Measurements from ENCODE around the gene SIMC1. TPM values are rescaled to one million over a fixed set of nuclear protein-coding genes. Genes with fewer than 3 reads are reported as not detected.

SIMC1 gene
- total and polyA plus RNA-seq, 2 donors (not counting 1 experiment from before 2014, with no cell fraction given): 4.6 to 7.9 TPM

DNA sequence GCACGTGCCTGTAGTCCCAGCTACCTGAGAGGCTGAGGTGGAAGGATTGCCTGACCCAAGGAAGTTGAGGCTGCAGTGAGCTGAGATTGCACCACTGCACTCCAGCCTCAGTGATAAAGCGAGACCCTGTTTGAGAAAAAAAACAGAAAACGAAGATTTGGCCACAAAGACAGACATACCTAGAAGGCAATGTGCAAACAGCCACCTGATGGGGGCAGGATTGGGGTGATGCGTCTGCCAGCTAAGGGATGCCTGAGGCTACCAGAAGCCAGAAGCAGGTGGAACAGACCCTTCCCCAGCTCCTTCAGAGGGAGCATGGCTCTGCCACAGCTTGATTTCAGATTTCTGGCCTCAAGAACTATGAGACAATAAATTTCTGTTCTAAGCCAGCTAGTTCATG lies 153.3 kb downstream of the SIMC1 start:
- H3K27me3 ChIP-seq (ENCODE audit: control insufficient read depth, insufficient read depth, low read length): no peaks in the 10 kb centered on the region
- peaks cover 20% of the 10 kb centered on the region for H3K79me2 ChIP-seq (ENCODE audit: control insufficient read depth, insufficient read depth, low read length)
- no peak overlapping the region for H2AFZ ChIP-seq (ENCODE audit: low read length)
- no peaks in the 10 kb centered on the region for H3K9me3 ChIP-seq (ENCODE audit: control insufficient read depth, insufficient read depth, low read depth, low read length)
- no peak for DNase-seq (ENCODE audit: low read depth in 2 of 2)
- no peak overlapping the region for H3K27ac ChIP-seq (ENCODE audit: insufficient read depth, low read length)
- no peaks in the 10 kb centered on the region for H4K20me1 ChIP-seq (ENCODE audit: control insufficient read depth, extremely low read depth, insufficient read depth, low read length)
- no peak overlapping the region for H3K4me3 ChIP-seq (replicated peaks in 1 of 4; ENCODE audit: control extremely low read depth in 1 of 4, insufficient read depth in 1 of 4, low read depth in 3 of 4, low read length in 4 of 4)
- H3K36me3 ChIP-seq (ENCODE audit: control insufficient read depth, insufficient read depth, low read length): peaks cover 10% of the 10 kb centered on the region
- TF ChIP-seq, protein P1, sequence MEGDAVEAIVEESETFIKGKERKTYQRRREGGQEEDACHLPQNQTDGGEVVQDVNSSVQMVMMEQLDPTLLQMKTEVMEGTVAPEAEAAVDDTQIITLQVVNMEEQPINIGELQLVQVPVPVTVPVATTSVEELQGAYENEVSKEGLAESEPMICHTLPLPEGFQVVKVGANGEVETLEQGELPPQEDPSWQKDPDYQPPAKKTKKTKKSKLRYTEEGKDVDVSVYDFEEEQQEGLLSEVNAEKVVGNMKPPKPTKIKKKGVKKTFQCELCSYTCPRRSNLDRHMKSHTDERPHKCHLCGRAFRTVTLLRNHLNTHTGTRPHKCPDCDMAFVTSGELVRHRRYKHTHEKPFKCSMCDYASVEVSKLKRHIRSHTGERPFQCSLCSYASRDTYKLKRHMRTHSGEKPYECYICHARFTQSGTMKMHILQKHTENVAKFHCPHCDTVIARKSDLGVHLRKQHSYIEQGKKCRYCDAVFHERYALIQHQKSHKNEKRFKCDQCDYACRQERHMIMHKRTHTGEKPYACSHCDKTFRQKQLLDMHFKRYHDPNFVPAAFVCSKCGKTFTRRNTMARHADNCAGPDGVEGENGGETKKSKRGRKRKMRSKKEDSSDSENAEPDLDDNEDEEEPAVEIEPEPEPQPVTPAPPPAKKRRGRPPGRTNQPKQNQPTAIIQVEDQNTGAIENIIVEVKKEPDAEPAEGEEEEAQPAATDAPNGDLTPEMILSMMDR (conservative IDR thresholded peaks at IDR 0.05 in 1 of 2, IDR thresholded peaks at IDR 0.05 in 1 of 2; ENCODE audit: low read depth in 1 of 2, low read length in 2 of 2): no peak
- TF ChIP-seq EZH2 (IDR thresholded peaks at IDR 0.05; ENCODE audit: low read length, missing control alignments): no peak
- H3K4me2 ChIP-seq (ENCODE audit: extremely low read depth, insufficient read depth, low read length): no peak overlapping the region
- H3K9ac ChIP-seq (ENCODE audit: insufficient read depth, low read length): no peak overlapping the region
- H3K4me1 ChIP-seq (ENCODE audit: control insufficient read depth, extremely low read depth, insufficient read depth, low read length): peaks cover 13% of the 10 kb centered on the region

DNA sequence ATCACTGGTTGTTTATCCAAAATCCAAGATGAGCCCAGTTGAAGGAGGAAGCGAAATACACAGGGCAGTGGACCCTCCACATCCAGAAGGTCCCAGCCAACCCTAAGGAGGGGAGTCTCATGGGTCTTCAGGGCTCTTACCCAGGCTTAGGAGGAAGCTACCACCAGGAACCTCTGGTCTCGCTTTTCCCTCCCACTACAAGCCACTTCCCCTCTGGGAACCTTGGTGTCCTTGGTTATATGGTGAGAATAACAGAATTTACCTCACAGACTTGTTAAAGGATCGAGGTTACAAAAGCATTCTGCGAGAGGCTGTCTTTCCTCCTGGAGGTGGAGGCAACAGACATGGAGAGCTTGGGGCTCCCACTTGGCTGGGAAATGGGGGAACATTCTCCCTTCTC lies 153.8 kb downstream of the SIMC1 start:
- H3K36me3 ChIP-seq (ENCODE audit: control insufficient read depth, insufficient read depth, low read length): peaks cover 7% of the 10 kb centered on the region

DNA sequence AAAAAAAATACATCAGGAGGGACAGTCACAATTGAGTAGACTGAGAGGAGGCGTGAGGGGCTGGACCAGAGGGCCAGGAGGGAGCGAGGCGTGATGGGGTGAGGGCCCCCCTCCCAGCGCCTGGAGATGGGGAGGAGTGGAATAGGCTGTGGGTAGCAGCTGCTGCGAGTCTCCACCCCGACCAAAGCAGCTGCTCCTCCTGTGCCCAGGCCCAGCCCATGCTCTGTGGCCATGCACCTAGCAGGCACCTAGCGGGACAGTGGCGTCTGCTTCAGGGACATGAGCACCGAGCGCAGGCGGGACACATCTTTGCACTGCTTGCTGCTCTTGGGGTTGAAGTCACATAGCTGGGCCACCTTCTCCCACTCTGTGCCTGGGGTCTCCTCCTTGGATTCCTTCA lies 154.3 kb downstream of the SIMC1 start:
- no peak overlapping the region for H3K27ac ChIP-seq (ENCODE audit: insufficient read depth, low read length)
- H2AFZ ChIP-seq (ENCODE audit: low read length): no peak overlapping the region
- peaks cover 6% of the 10 kb centered on the region for H3K4me1 ChIP-seq (ENCODE audit: control insufficient read depth, extremely low read depth, insufficient read depth, low read length)
- DNase-seq (ENCODE audit: low read depth in 2 of 2): no peak
- no peaks in the 10 kb centered on the region for H4K20me1 ChIP-seq (ENCODE audit: control insufficient read depth, extremely low read depth, insufficient read depth, low read length)
- no peak for TF ChIP-seq EZH2 (IDR thresholded peaks at IDR 0.05; ENCODE audit: low read length, missing control alignments)
- TF ChIP-seq, protein P1 (conservative IDR thresholded peaks at IDR 0.05 in 1 of 2, IDR thresholded peaks at IDR 0.05 in 1 of 2; ENCODE audit: low read depth in 1 of 2, low read length in 2 of 2): no peak
- H3K79me2 ChIP-seq (ENCODE audit: control insufficient read depth, insufficient read depth, low read length): peaks cover 10% of the 10 kb centered on the region
- no peaks in the 10 kb centered on the region for H3K27me3 ChIP-seq (ENCODE audit: control insufficient read depth, insufficient read depth, low read length)
- H3K36me3 ChIP-seq (ENCODE audit: control insufficient read depth, insufficient read depth, low read length): peaks cover 8% of the 10 kb centered on the region
- no peak overlapping the region for H3K9ac ChIP-seq (ENCODE audit: insufficient read depth, low read length)
- no peak overlapping the region for H3K4me2 ChIP-seq (ENCODE audit: extremely low read depth, insufficient read depth, low read length)
- no peaks in the 10 kb centered on the region for H3K9me3 ChIP-seq (ENCODE audit: control insufficient read depth, insufficient read depth, low read depth, low read length)
- H3K4me3 ChIP-seq (replicated peaks in 1 of 4; ENCODE audit: control extremely low read depth in 1 of 4, insufficient read depth in 1 of 4, low read depth in 3 of 4, low read length in 4 of 4): no peak overlapping the region

More for the DNA sequence above, 153.8 kb downstream of the SIMC1 start:
- Histone ChIP-seq H3K27me3 (ENCODE audit: control insufficient read depth, insufficient read depth, low read length) (no peaks in the 10 kb centered on the region), H3K9ac (ENCODE audit: insufficient read depth, low read length) (no peak overlapping the region), H2AFZ (ENCODE audit: low read length) (no peak overlapping the region), H3K4me3 (replicated peaks in 1 of 4; ENCODE audit: control extremely low read depth in 1 of 4, insufficient read depth in 1 of 4, low read depth in 3 of 4, low read length in 4 of 4) (no peak overlapping the region), H4K20me1 (ENCODE audit: control insufficient read depth, extremely low read depth, insufficient read depth, low read length) (no peaks in the 10 kb centered on the region), H3K79me2 (ENCODE audit: control insufficient read depth, insufficient read depth, low read length) (peaks cover 15% of the 10 kb centered on the region), H3K4me1 (ENCODE audit: control insufficient read depth, extremely low read depth, insufficient read depth, low read length) (peaks cover 10% of the 10 kb centered on the region), H3K4me2 (ENCODE audit: extremely low read depth, insufficient read depth, low read length) (no peak overlapping the region), H3K27ac (ENCODE audit: insufficient read depth, low read length) (no peak overlapping the region), H3K9me3 (ENCODE audit: control insufficient read depth, insufficient read depth, low read depth, low read length) (no peaks in the 10 kb centered on the region)
- no peak for TF ChIP-seq EZH2 (IDR thresholded peaks at IDR 0.05; ENCODE audit: low read length, missing control alignments)
- TF ChIP-seq, protein P1 (conservative IDR thresholded peaks at IDR 0.05 in 1 of 2, IDR thresholded peaks at IDR 0.05 in 1 of 2; ENCODE audit: low read depth in 1 of 2, low read length in 2 of 2): no peak
- no peak for DNase-seq (ENCODE audit: low read depth in 2 of 2)

Data from fibroblast of lung (primary cell).